Stomach (tissue), 4 donors: Measurements from ENCODE around the gene SNAP25.

Experiments used
- EP300 ChIP-seq: sonication (generic); formaldehyde crosslinking; IDR thresholded peaks from one replicate; pipeline ENCODE4 v1.6.1; 2017; ENCODE audit warnings: antibody characterized with exemption
- POLR2A ChIP-seq, 4 donors: fragments of 450-650 bp; IDR thresholded peaks; one replicate each; pipeline ENCODE4 v1.6.1; 2016; ENCODE audit warnings: antibody characterized with exemption in 4 of 4, control low read depth in 2 of 4, mild to moderate bottlenecking in 1 of 4, moderate library complexity in 1 of 4
- POLR2AphosphoS5 ChIP-seq, 3 donors: sonication (generic); formaldehyde crosslinking; IDR thresholded peaks; one replicate each; pipeline ENCODE4 v1.6.1; 2016; ENCODE audit warnings: antibody characterized with exemption in 3 of 3
- TF ChIP-seq, protein P1 (sequence below), 7 experiments: fragments of 450-650 bp in 4 of 7; fragments of 200-600 bp in 3 of 7; sonication (generic) in 3 of 7; IDR thresholded peaks; one replicate each; pipeline ENCODE4 v1.5.1; 2016 to 2019; ENCODE audit warnings: antibody characterized with exemption in 7 of 7, control low read depth in 2 of 7, mild to moderate bottlenecking in 1 of 7

DNA sequence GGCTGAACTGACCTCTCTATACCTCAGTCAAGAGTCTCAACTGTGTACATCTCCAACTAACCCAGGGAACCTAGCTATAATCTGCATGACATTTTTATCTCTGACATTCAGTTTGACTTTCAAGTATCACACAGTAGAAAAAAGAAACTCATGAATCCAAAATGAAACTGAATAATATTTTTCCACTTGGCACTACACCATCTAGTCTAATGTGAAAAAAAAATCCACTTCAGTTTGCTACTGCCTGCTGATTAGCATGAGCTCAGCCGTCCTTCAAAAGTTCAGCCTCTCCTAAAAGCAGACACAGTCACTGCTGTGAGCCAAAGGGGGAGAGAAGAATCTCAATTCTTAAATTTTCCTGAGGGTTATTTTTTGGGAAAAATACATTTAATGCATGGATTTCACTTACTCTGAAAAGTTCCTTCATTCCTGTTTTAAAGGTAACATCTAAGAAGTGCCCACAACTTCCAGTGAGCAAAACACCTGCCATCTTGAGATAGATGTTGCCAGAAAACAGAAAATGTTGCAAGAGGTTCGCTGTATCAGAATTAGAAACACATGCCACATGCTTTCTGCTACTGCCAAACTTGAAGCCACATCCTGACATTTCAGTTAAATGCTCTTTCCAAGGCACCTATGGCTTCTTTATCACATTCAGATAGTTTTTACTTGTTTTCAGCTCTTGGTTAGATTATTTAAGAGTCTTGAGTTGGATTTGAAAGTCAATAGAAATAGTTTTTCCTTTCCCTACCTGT, 120.0 kb downstream of the SNAP25 start:
- TF ChIP-seq, protein P1, sequence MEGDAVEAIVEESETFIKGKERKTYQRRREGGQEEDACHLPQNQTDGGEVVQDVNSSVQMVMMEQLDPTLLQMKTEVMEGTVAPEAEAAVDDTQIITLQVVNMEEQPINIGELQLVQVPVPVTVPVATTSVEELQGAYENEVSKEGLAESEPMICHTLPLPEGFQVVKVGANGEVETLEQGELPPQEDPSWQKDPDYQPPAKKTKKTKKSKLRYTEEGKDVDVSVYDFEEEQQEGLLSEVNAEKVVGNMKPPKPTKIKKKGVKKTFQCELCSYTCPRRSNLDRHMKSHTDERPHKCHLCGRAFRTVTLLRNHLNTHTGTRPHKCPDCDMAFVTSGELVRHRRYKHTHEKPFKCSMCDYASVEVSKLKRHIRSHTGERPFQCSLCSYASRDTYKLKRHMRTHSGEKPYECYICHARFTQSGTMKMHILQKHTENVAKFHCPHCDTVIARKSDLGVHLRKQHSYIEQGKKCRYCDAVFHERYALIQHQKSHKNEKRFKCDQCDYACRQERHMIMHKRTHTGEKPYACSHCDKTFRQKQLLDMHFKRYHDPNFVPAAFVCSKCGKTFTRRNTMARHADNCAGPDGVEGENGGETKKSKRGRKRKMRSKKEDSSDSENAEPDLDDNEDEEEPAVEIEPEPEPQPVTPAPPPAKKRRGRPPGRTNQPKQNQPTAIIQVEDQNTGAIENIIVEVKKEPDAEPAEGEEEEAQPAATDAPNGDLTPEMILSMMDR (IDR thresholded peaks at IDR 0.05), result no peak
- TF ChIP-seq POLR2A (IDR thresholded peaks at IDR 0.05), result no peak
- TF ChIP-seq EP300, result no peak
- no peak for TF ChIP-seq POLR2AphosphoS5 (IDR thresholded peaks at IDR 0.05)
